Prostate gland (tissue), 2 donors: ENCODE measurements around the gene UNC119. TPM values are rescaled to one million over a fixed set of nuclear protein-coding genes. Genes with fewer than 3 reads are reported as not detected.

Experiments used
- DNase-seq: peaks from one replicate; pipeline ENCODE4 v3.0.0-alpha.2; 2019; ENCODE audit warnings: low spot score
- H3K27ac ChIP-seq, 2 donors: fragments of 200-600 bp; sonication (generic); 2 replicates each; pipeline ENCODE4 v1.5.1; 2017 to 2019
- H3K27me3 ChIP-seq: fragments of 200-600 bp; sonication (generic); replicated peaks from 2 replicates; pipeline ENCODE4 v1.5.1; 2019; ENCODE audit not compliant: insufficient read depth
- H3K36me3 ChIP-seq, 2 donors: fragments of 200-600 bp; sonication (generic); 1 replicate in 1 of 2; 2 replicates in 1 of 2; pipeline versions ENCODE4 v1.5.1 to v1.8.1; 2017 to 2019
- H3K4me1 ChIP-seq: fragments of 200-600 bp; sonication (generic); replicated peaks from 2 replicates; pipeline ENCODE4 v1.5.1; 2019
- H3K4me3 ChIP-seq, 2 donors: fragments of 200-600 bp; sonication (generic); 2 replicates each; pipeline ENCODE4 v1.5.1; 2017 to 2019
- H3K9me3 ChIP-seq: fragments of 200-600 bp; sonication (generic); 2 replicates; pipeline ENCODE4 v1.5.1; 2017
- CTCF ChIP-seq, 4 experiments: fragments of 200-600 bp in 2 of 4; fragments of 450-650 bp in 2 of 4; sonication (generic) in 2 of 4; IDR thresholded peaks; 1 replicate in 3 of 4; 2 replicates in 1 of 4; pipeline ENCODE4 v1.5.1; 2016 to 2019; ENCODE audit warnings: antibody characterized with exemption in 4 of 4, mild to moderate bottlenecking in 2 of 4, moderate library complexity in 2 of 4
- POLR2A ChIP-seq: fragments of 450-650 bp; IDR thresholded peaks from one replicate; pipeline ENCODE4 v1.6.1; 2016; ENCODE audit warnings: antibody characterized with exemption, mild to moderate bottlenecking
- POLR2AphosphoS5 ChIP-seq: sonication (generic); formaldehyde crosslinking; IDR thresholded peaks from one replicate; pipeline ENCODE4 v1.6.1; 2017; ENCODE audit warnings: antibody characterized with exemption
- whole genome bisulfite sequencing: methylation state at CpG from one replicate; pipeline ENCODE4 v1.1.5; 2018; 5-methylcytosine and 5-hydroxymethylcytosine counted together
- intact Hi-C: fragments of 100-400 bp; cut with DNase I; formaldehyde crosslinking; loops from one replicate; pipeline ENCODE4 v1.14.2; 2022
- total RNA-seq, 2 donors: library from RNA; depleted of rRNA; stranded (reverse); fragments of >200 nt; gene quantifications; one replicate each; pipeline ENCODE4 v1.1.0, GENCODE V29; 2016

The UNC119 gene
- total RNA-seq, 2 donors from 2014 or later = 51.1 to 154 TPM

- no peaks in the 10 kb centered on the region for H3K9me3 ChIP-seq
- no peak for TF ChIP-seq CTCF (IDR thresholded peaks at IDR 0.05)
- TF ChIP-seq POLR2AphosphoS5 = no peak
- no peak for TF ChIP-seq POLR2A
- DNase-seq = no peak
- intact Hi-C loops = loop anchor here (5.0 kb wide), 1 partner anchor 63 kb away; the partner anchor contains the start of gene RSKR
- H3K4me3 ChIP-seq = no peak overlapping the region
- no peaks in the 10 kb centered on the region for H3K4me1 ChIP-seq
- no peak overlapping the region for H3K27ac ChIP-seq
- no peaks in the 10 kb centered on the region for H3K27me3 ChIP-seq
- WGBS = 90% methylated on average over 3 of the region's 3 CpGs
- H3K36me3 ChIP-seq = no peaks in the 10 kb centered on the region
Measured at GRCh38 chr17:28549236-28550132, 2.9 kb downstream of the UNC119 start.

- intact Hi-C loops = loop anchor here (5.0 kb wide), 1 partner anchor 64 kb away; the partner anchor contains the start of gene RSKR
- no peak overlapping the region for H3K4me3 ChIP-seq
- H3K4me1 ChIP-seq = no peaks in the 10 kb centered on the region
Measured at GRCh38 chr17:28548417-28549130, 3.9 kb downstream of the UNC119 start.

GRCh38 chr17:28547623-28548416 lies 4.6 kb downstream of the UNC119 start:
- Histone ChIP-seq H3K27ac (no peak overlapping the region), H3K36me3 (no peaks in the 10 kb centered on the region), H3K4me3 (no peak overlapping the region), H3K4me1 (no peaks in the 10 kb centered on the region), H3K27me3 (no peaks in the 10 kb centered on the region), H3K9me3 (no peaks in the 10 kb centered on the region)
- TF ChIP-seq POLR2A (no peak), CTCF (IDR thresholded peaks at IDR 0.05) (peak; percentile 67 to 83 (median 73))
- DNase-seq = peak; percentile 47
- 74% methylated on average over 25 of the region's 26 CpGs for WGBS
- intact Hi-C loops = loop anchor here (5.0 kb wide), 1 partner anchor 64 kb away; the partner anchor contains the start of gene RSKR

More at GRCh38 chr17:28548417-28549130, 3.9 kb downstream of the UNC119 start:
- DNase-seq = no peak
- no peaks in the 10 kb centered on the region for H3K9me3 ChIP-seq
- no peaks in the 10 kb centered on the region for H3K36me3 ChIP-seq
- TF ChIP-seq POLR2AphosphoS5 (no peak), POLR2A (no peak), CTCF (IDR thresholded peaks at IDR 0.05) (no peak)
- no peaks in the 10 kb centered on the region for H3K27me3 ChIP-seq
- WGBS = 89% methylated on average over 6 of the region's 6 CpGs
- H3K27ac ChIP-seq = no peak overlapping the region

- Histone ChIP-seq H3K36me3 (no peaks in the 10 kb centered on the region), H3K4me3 (no peak overlapping the region), H3K27ac (no peak overlapping the region), H3K27me3 (no peaks in the 10 kb centered on the region), H3K4me1 (no peaks in the 10 kb centered on the region), H3K9me3 (no peaks in the 10 kb centered on the region)
- intact Hi-C loops = loop anchor here (5.0 kb wide), 1 partner anchor 65 kb away; the partner anchor contains the start of gene RSKR
- no peak for DNase-seq
- WGBS = 86% methylated on average over 14 of the region's 14 CpGs
- TF ChIP-seq CTCF (IDR thresholded peaks at IDR 0.05) (no peak), POLR2AphosphoS5 (no peak), POLR2A (no peak)
Measured at GRCh38 chr17:28547096-28547622, 5.3 kb downstream of the UNC119 start.
